GM18526 (cell line): Measurements from ENCODE around the gene ME2.

ENCODE experiments used
- POLR2A ChIP-seq: IDR thresholded peaks from 3 replicates; pipeline ENCODE4 v1.6.1; 2011; ENCODE audit not compliant: insufficient read length; ENCODE audit errors: extremely low read depth

The ME2 gene

DNA sequence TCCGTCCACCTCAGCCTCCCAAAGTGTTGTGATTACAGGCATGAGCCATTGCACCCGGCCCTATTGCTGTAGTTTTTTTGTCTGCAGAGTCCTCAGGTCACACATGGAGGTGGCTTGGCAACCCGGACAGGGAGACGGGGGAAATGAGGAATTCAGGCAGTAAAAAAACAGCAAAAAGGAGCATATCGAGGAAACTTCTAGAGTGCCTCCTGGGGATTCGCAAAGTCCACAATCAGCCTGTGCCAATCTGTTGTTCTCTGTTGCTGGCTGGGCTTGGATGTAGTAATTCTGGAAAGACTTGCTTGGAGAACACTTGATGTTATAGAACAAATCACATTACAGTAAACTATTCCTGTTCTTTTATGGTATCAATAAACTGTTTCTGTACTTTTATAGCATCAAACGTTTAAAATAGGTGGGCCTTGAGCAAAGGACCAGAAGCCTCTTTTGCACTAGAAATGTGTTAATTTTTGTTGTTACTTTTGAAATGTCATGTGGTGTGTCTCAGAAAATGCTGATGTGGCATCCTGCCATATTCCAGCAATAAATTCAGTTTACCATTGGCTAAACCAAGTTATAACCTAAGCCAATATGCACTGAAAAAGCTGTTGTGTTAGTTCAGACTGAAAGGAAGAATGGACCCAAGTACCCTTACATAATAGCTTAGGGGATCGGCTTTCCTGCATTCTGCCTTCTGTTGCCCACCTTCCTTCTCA is 103.3 kb downstream of the ME2 start:
- TF ChIP-seq POLR2A, result no peak

GRCh38 chr18:50982802-50983179 is 103.9 kb downstream of the ME2 start:
- no peak for TF ChIP-seq POLR2A

DNA sequence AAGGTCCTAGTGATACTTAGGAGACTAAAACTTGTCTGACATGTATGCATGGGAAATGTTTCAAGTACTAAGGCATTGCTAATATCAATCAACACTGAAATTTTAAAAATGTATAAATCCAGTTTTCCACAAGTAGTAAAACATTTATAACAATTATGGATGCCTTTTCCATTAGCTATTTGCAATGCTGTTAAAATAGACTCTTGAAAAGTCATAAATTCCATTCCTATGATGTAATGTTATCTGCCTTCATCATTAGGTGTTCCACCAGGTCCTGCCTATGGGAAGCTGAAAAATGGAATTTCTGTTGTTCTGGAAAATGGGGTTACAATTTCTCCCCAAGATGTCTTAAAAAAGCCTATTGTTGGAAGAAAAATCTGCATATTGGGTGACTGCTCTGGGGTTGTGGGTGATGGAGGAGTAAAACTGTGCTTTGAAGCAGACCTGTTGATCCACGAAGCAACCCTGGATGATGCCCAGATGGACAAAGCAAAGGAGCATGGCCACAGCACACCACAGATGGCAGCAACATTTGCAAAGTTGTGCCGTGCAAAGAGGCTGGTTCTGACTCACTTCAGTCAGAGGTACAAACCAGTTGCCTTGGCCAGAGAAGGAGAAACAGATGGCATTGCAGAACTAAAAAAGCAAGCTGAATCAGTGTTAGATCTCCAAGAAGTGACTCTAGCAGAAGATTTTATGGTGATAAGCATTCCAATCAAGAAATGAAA is 107.6 kb downstream of the ME2 start:
- TF ChIP-seq POLR2A, result no peak

GRCh38 chr18:50987261-50987660 is 108.3 kb downstream of the ME2 start:
- TF ChIP-seq POLR2A, result no peak

GRCh38 chr18:50989711-50990110 is 110.8 kb downstream of the ME2 start:
- TF ChIP-seq POLR2A, result no peak

DNA sequence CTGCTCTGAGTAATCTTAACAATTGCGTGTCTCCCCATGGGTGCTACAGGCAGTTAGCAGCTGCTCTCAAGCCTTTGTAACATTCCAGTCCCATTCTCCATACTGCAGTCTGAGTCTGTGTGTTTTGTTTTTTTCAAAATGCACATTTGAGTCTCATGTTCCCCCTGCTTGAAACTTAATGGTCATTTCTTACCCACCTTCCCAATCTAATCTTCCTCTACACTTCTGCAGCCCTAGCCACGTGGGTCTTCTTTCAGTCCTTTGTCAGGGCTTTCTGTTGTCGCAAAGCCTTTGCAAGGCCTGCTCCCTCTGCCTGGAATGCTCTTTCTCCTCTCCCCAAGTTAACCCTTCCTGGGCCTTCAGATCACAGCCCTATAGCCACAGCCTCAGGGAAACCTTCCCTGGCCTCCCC is 113.4 kb downstream of the ME2 start:
- TF ChIP-seq POLR2A, result no peak

GRCh38 chr18:50994031-50994430 is 115.1 kb downstream of the ME2 start:
- no peak for TF ChIP-seq POLR2A
